ENCODE data around the gene ZBTB11. TPM values are rescaled to one million over a fixed set of nuclear protein-coding genes. Genes with fewer than 3 reads are reported as not detected.

The ZBTB11 gene
- total RNA-seq, 1 experiment from 2014 or later: 20.4 TPM

DNA sequence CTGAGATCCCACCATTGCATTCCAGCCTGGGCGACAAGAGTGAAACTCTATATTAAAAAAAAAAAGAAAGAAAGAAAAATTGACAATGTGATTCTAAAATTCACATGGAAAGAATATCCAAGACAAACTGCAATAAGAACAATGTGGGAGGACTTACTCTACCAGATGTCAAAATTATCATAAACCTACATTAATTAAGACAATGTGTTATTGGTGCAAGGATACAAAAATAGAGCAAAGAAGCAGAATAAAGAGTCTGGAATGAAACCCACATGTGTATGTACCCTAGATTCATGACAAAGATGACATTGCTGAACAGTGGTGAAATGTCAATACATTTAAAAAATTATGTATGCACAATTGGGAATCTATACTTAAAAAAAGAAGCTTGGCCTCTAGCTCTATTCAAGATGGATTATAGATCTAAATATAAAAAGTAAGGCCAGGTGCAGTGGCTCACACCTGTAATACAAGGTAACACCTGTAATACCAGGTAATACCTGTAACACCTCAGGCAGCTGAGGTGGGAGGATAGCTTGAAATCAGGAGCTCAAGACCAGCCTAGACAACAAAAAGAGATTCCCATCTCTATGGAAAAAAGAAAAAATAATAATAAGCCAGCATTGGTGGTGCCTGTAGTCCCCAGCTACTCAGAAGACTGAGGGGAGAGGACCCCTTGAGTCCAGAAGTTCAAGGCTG is 45.7 kb downstream of the ZBTB11 start:
- no peak overlapping the region for H3K27ac ChIP-seq (ENCODE audit: low read depth, low read length)
- 0 out of 4 replicates have a peak, but pooled peaks cover 0 to 3% of the 10 kb centered on the region in 2 experiments for H3K4me1 ChIP-seq (ENCODE audit: control insufficient read depth in 1 of 2, insufficient read depth in 2 of 2, low read length in 2 of 2)
- no peak overlapping the region for H3K4me3 ChIP-seq (replicated peaks in 1 of 2; ENCODE audit: low read depth in 1 of 2, low read length in 2 of 2)
- no peak overlapping the region for H3K4me2 ChIP-seq (ENCODE audit: low read length)
- TF ChIP-seq REST (IDR thresholded peaks at IDR 0.05; ENCODE audit: low read depth): no peak
- no peak for TF ChIP-seq POLR2AphosphoS5 (IDR thresholded peaks at IDR 0.05; ENCODE audit: low read depth, low read length)
- no peak for TF ChIP-seq CBX3 (IDR thresholded peaks at IDR 0.05; ENCODE audit: low read depth)
- TF ChIP-seq, protein P1, sequence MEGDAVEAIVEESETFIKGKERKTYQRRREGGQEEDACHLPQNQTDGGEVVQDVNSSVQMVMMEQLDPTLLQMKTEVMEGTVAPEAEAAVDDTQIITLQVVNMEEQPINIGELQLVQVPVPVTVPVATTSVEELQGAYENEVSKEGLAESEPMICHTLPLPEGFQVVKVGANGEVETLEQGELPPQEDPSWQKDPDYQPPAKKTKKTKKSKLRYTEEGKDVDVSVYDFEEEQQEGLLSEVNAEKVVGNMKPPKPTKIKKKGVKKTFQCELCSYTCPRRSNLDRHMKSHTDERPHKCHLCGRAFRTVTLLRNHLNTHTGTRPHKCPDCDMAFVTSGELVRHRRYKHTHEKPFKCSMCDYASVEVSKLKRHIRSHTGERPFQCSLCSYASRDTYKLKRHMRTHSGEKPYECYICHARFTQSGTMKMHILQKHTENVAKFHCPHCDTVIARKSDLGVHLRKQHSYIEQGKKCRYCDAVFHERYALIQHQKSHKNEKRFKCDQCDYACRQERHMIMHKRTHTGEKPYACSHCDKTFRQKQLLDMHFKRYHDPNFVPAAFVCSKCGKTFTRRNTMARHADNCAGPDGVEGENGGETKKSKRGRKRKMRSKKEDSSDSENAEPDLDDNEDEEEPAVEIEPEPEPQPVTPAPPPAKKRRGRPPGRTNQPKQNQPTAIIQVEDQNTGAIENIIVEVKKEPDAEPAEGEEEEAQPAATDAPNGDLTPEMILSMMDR (IDR thresholded peaks at IDR 0.05 in 2 of 3, conservative IDR thresholded peaks at IDR 0.05 in 1 of 3; ENCODE audit: borderline replicate concordance in 1 of 3, insufficient read depth in 1 of 3, low read depth in 2 of 3, low read length in 2 of 3): no peak
- no peak for TF ChIP-seq JUND (IDR thresholded peaks at IDR 0.05)
- no peak for TF ChIP-seq ELF1 (IDR thresholded peaks at IDR 0.05; ENCODE audit: borderline replicate concordance, low read depth)
- no peak for TF ChIP-seq CEBPB (IDR thresholded peaks at IDR 0.05; ENCODE audit: low read depth)
- no peak for TF ChIP-seq EZH2 (IDR thresholded peaks at IDR 0.05)
- no peak for TF ChIP-seq RAD21 (IDR thresholded peaks at IDR 0.05; ENCODE audit: low read depth)
- TF ChIP-seq EZH2phosphoT487 (IDR thresholded peaks at IDR 0.05; ENCODE audit: borderline replicate concordance): no peak
- TF ChIP-seq, protein P2, sequence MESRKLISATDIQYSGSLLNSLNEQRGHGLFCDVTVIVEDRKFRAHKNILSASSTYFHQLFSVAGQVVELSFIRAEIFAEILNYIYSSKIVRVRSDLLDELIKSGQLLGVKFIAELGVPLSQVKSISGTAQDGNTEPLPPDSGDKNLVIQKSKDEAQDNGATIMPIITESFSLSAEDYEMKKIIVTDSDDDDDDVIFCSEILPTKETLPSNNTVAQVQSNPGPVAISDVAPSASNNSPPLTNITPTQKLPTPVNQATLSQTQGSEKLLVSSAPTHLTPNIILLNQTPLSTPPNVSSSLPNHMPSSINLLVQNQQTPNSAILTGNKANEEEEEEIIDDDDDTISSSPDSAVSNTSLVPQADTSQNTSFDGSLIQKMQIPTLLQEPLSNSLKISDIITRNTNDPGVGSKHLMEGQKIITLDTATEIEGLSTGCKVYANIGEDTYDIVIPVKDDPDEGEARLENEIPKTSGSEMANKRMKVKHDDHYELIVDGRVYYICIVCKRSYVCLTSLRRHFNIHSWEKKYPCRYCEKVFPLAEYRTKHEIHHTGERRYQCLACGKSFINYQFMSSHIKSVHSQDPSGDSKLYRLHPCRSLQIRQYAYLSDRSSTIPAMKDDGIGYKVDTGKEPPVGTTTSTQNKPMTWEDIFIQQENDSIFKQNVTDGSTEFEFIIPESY (IDR thresholded peaks at IDR 0.05; ENCODE audit: extremely low read depth, insufficient replicate concordance, low read length): no peak
- no peak for TF ChIP-seq TCF7L2 (IDR thresholded peaks at IDR 0.05; ENCODE audit: borderline replicate concordance, extremely low read depth, insufficient read depth, insufficient read length)
- no peak for TF ChIP-seq SIN3A (IDR thresholded peaks at IDR 0.05; ENCODE audit: low read depth)
- no peak for TF ChIP-seq FOSL1 (IDR thresholded peaks at IDR 0.05; ENCODE audit: low read depth)
- no peak for TF ChIP-seq SRF (IDR thresholded peaks at IDR 0.05; ENCODE audit: low read depth)
- TF ChIP-seq ZNF274 (IDR thresholded peaks at IDR 0.05; ENCODE audit: low read depth, low read length): no peak
- DNase-seq (ENCODE audit: low read depth, low spot score) (no peak), ATAC-seq (no peak)
- no peaks in the 10 kb centered on the region for H4K20me1 ChIP-seq (ENCODE audit: insufficient read depth)
- H3K9ac ChIP-seq (ENCODE audit: low read length): no peak overlapping the region
- ChIA-PET CTCF (interaction anchor here (1.1 kb wide), 1 partner anchor 9 kb away, joined by 3 read pairs; no protein-coding TSS in a partner anchor), RAD21 (ENCODE audit: low non-redundant PET in 1 of 2, low total read pairs in 2 of 2, uncharacterized antibody in 2 of 2, unreplicated experiment in 2 of 2) (no interaction called here), POLR2A (no interaction called here)
- H3K79me2 ChIP-seq (ENCODE audit: insufficient read depth, low read length): no peaks in the 10 kb centered on the region
- no peaks in the 10 kb centered on the region for H3K9me2 ChIP-seq (ENCODE audit: insufficient read depth)
- intact Hi-C loops (cut with micrococcal nuclease): loop anchor here (10.0 kb wide), 1 partner anchor 426 kb away; no protein-coding TSS in a partner anchor
- H2AFZ ChIP-seq (ENCODE audit: low read depth, low read length, poor library complexity, severe bottlenecking): no peak overlapping the region
- H3K9me3 ChIP-seq (ENCODE audit: control insufficient read depth in 1 of 2, insufficient read depth in 1 of 2, low read depth in 1 of 2, low read length in 2 of 2): no peaks in the 10 kb centered on the region
- no peaks in the 10 kb centered on the region for H3K27me3 ChIP-seq (ENCODE audit: insufficient read depth, low read length)
- H3K36me3 ChIP-seq (ENCODE audit: control insufficient read depth in 1 of 2, insufficient read depth in 2 of 2, low read length in 2 of 2): no peaks in the 10 kb centered on the region
- BruUV-seq (replicated peaks): no TSS peak
